Muscle layer of duodenum (tissue), 2 donors: ENCODE measurements around the gene CMKLR1.

Experiments
- H3K27ac ChIP-seq: one replicate; pipeline ENCODE4 v1.7.0; 2013; ENCODE audit warnings: mild to moderate bottlenecking, low read length
- H3K27me3 ChIP-seq: one replicate; pipeline ENCODE4 v1.7.0; 2013; ENCODE audit warnings: low read depth, mild to moderate bottlenecking, control low read depth, low read length
- H3K36me3 ChIP-seq, 2 donors: one replicate each; pipeline ENCODE4 v1.7.0; 2013; ENCODE audit warnings: low read length in 2 of 2, control low read depth in 1 of 2, mild to moderate bottlenecking in 1 of 2; ENCODE audit not compliant: insufficient read depth in 2 of 2, control insufficient read depth in 1 of 2
- H3K4me1 ChIP-seq, 2 donors: one replicate each; pipeline ENCODE4 v1.7.0; 2013; ENCODE audit warnings: low read length in 2 of 2, mild to moderate bottlenecking in 2 of 2, control low read depth in 1 of 2, moderate library complexity in 1 of 2; ENCODE audit not compliant: insufficient read depth in 2 of 2, control insufficient read depth in 1 of 2
- H3K4me3 ChIP-seq, 2 donors: one replicate each; pipeline ENCODE4 v1.7.0; 2013; ENCODE audit warnings: low read length in 2 of 2, low read depth in 1 of 2, mild to moderate bottlenecking in 1 of 2
- H3K9me3 ChIP-seq, 2 donors: one replicate each; pipeline ENCODE4 v1.7.0; 2013; ENCODE audit warnings: low read length in 2 of 2, control low read depth in 1 of 2, mild to moderate bottlenecking in 1 of 2; ENCODE audit not compliant: control insufficient read depth in 1 of 2
- donor health status: healthy.

Gene CMKLR1

GRCh38 chr12:108267450-108267849 lies 71.7 kb downstream of the CMKLR1 start:
- Histone ChIP-seq H3K36me3 (no peaks in the 10 kb centered on the region), H3K9me3 (peaks cover 0 to 12% of the 10 kb centered on the region in 2 donors), H3K27me3 (no peaks in the 10 kb centered on the region), H3K4me1 (no peaks in the 10 kb centered on the region), H3K4me3 (no peak overlapping the region), H3K27ac (no peak overlapping the region)

- no peaks in the 10 kb centered on the region for H3K27me3 ChIP-seq
- H3K27ac ChIP-seq, result no peak overlapping the region
- no peaks in the 10 kb centered on the region for H3K4me1 ChIP-seq
- no peaks in the 10 kb centered on the region for H3K36me3 ChIP-seq
- H3K4me3 ChIP-seq, result no peak overlapping the region
- peaks cover 10 to 12% of the 10 kb centered on the region in 2 donors for H3K9me3 ChIP-seq
Measured at GRCh38 chr12:108266131-108266530, 73.0 kb downstream of the CMKLR1 start.

- H3K4me1 ChIP-seq, result no peaks in the 10 kb centered on the region
- H3K4me3 ChIP-seq, result no peak overlapping the region
- H3K9me3 ChIP-seq, result peaks cover 12 to 19% of the 10 kb centered on the region in 2 donors
- H3K36me3 ChIP-seq, result no peaks in the 10 kb centered on the region
- no peak overlapping the region for H3K27ac ChIP-seq
- no peaks in the 10 kb centered on the region for H3K27me3 ChIP-seq
Measured at GRCh38 chr12:108265505-108265904, 73.6 kb downstream of the CMKLR1 start.

GRCh38 chr12:108260969-108261368 lies 78.1 kb downstream of the CMKLR1 start:
- no peaks in the 10 kb centered on the region for H3K27me3 ChIP-seq
- H3K4me1 ChIP-seq, result no peaks in the 10 kb centered on the region
- no peak overlapping the region for H3K27ac ChIP-seq
- peaks cover 16 to 25% of the 10 kb centered on the region in 2 donors for H3K9me3 ChIP-seq
- H3K36me3 ChIP-seq, result no peaks in the 10 kb centered on the region
- H3K4me3 ChIP-seq, result no peak overlapping the region

GRCh38 chr12:108260039-108260438 lies 79.1 kb downstream of the CMKLR1 start:
- H3K36me3 ChIP-seq, result no peaks in the 10 kb centered on the region
- no peaks in the 10 kb centered on the region for H3K27me3 ChIP-seq
- H3K4me1 ChIP-seq, result no peaks in the 10 kb centered on the region
- H3K27ac ChIP-seq, result no peak overlapping the region
- H3K4me3 ChIP-seq, result no peak overlapping the region
- peaks cover 16 to 25% of the 10 kb centered on the region in 2 donors for H3K9me3 ChIP-seq

GRCh38 chr12:108257610-108258106 lies 81.5 kb downstream of the CMKLR1 start:
- peaks cover 16 to 25% of the 10 kb centered on the region in 2 donors for H3K9me3 ChIP-seq
- no peak overlapping the region for H3K27ac ChIP-seq
- no peaks in the 10 kb centered on the region for H3K27me3 ChIP-seq
- H3K4me3 ChIP-seq, result no peak overlapping the region
- H3K36me3 ChIP-seq, result no peaks in the 10 kb centered on the region
- no peaks in the 10 kb centered on the region for H3K4me1 ChIP-seq

- no peak overlapping the region for H3K27ac ChIP-seq
Measured at GRCh38 chr12:108257004-108257403, 82.1 kb downstream of the CMKLR1 start.

GRCh38 chr12:108255252-108255602 lies 83.9 kb downstream of the CMKLR1 start:
- Histone ChIP-seq H3K4me1 (no peaks in the 10 kb centered on the region), H3K36me3 (no peaks in the 10 kb centered on the region), H3K4me3 (no peak overlapping the region), H3K9me3 (peaks cover 3 to 15% of the 10 kb centered on the region in 2 donors), H3K27ac (no peak overlapping the region), H3K27me3 (no peaks in the 10 kb centered on the region)

More at GRCh38 chr12:108257004-108257403, 82.1 kb downstream of the CMKLR1 start:
- no peaks in the 10 kb centered on the region for H3K4me1 ChIP-seq
- no peaks in the 10 kb centered on the region for H3K27me3 ChIP-seq
- H3K4me3 ChIP-seq, result no peak overlapping the region
- peaks cover 14 to 25% of the 10 kb centered on the region in 2 donors for H3K9me3 ChIP-seq
- H3K36me3 ChIP-seq, result no peaks in the 10 kb centered on the region

- Histone ChIP-seq H3K4me1 (no peaks in the 10 kb centered on the region), H3K27me3 (no peaks in the 10 kb centered on the region), H3K4me3 (no peak overlapping the region), H3K27ac (no peak overlapping the region), H3K9me3 (peaks cover 0 to 11% of the 10 kb centered on the region in 2 donors), H3K36me3 (no peaks in the 10 kb centered on the region)
Measured at GRCh38 chr12:108254517-108255251, 84.4 kb downstream of the CMKLR1 start.

GRCh38 chr12:108254030-108254429 lies 85.1 kb downstream of the CMKLR1 start:
- no peaks in the 10 kb centered on the region for H3K36me3 ChIP-seq
- H3K27ac ChIP-seq, result no peak overlapping the region
- H3K27me3 ChIP-seq, result no peaks in the 10 kb centered on the region
- H3K4me1 ChIP-seq, result no peaks in the 10 kb centered on the region
- no peak overlapping the region for H3K4me3 ChIP-seq
- H3K9me3 ChIP-seq, result peaks cover 0 to 4% of the 10 kb centered on the region in 2 donors

- no peaks in the 10 kb centered on the region for H3K4me1 ChIP-seq
Measured at GRCh38 chr12:108253540-108253939, 85.6 kb downstream of the CMKLR1 start.

GRCh38 chr12:108252523-108252922 lies 86.6 kb downstream of the CMKLR1 start:
- Histone ChIP-seq H3K27ac (no peak overlapping the region), H3K27me3 (no peaks in the 10 kb centered on the region), H3K9me3 (no peaks in the 10 kb centered on the region)

More at GRCh38 chr12:108253540-108253939, 85.6 kb downstream of the CMKLR1 start:
- Histone ChIP-seq H3K4me3 (no peak overlapping the region), H3K27me3 (no peaks in the 10 kb centered on the region), H3K36me3 (no peaks in the 10 kb centered on the region), H3K9me3 (no peaks in the 10 kb centered on the region), H3K27ac (no peak overlapping the region)

More at GRCh38 chr12:108252523-108252922, 86.6 kb downstream of the CMKLR1 start:
- Histone ChIP-seq H3K4me1 (no peaks in the 10 kb centered on the region), H3K36me3 (no peaks in the 10 kb centered on the region), H3K4me3 (no peak overlapping the region)
